HG03039 (cell line): ENCODE results near the gene ATP8B3.
"Not testable (repeated sequence)": the region's sequence is repeated elsewhere in the genome, so short reads cannot be mapped to it uniquely, and the experiment has no call there.

Experiments
- ATAC-seq: cut with Tn5 transposase; IDR thresholded peaks from one replicate; pipeline ENCODE4 v1.9.1; 2021; ENCODE audit warnings: mild to moderate bottlenecking, moderate library complexity; ENCODE audit not compliant: unreplicated experiment

The ATP8B3 gene

DNA sequence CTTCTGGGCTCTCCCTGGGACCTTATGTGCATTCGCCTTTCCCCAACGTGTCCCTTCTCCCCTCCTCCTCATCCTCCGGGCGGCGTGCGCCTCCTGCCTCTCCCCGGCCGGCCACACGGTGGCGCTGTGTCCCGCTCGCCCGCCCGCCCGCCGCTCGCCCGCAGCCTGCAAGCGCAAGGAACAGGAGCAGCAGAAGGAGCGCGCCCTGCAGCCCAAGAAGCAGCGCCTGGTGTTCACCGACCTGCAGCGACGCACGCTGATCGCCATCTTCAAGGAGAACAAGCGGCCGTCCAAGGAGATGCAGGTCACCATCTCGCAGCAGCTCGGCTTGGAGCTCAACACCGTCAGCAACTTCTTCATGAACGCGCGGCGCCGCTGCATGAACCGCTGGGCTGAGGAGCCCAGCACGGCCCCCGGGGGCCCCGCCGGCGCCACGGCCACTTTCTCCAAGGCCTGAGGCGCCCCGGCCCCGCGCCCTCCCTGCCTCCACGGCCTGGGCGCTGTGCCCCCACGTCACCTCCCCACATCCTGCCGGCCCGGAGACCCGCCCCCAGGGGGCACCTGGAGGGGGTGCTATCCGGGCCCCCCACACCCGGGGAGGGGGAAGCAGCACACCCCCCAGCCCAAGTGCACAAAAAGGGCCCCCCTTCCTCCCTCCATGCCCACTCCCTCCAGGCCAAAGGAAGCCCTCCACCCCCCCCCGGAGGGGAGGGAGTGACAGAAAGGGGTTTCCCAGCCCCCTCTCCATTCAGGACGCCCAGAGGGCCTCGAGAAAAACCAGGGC is 36.9 kb downstream of the ATP8B3 start:
- ATAC-seq: no peak

- ATAC-seq: no peak
These were observed 38.9 kb downstream of the ATP8B3 start for GRCh38 chr19:1773184-1773583.

GRCh38 chr19:1770866-1771576 is 41.1 kb downstream of the ATP8B3 start:
- ATAC-seq: no peak

DNA sequence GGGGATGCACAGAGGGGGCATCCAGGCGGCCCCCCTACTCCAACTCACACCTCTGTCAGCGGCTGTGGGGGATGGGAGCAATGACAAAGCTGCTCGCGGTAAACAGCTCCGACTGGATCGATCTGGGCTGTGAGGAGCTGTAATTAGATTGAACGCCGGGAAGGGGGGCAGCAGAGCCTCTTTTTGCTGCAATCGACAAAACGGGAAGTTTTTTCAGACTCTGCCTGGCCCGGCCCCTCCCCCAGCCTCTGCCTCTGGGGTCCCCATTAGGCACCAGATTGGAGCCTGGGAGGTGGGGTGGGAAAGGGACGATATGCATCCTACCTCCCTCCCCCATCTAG is 42.5 kb downstream of the ATP8B3 start:
- no peak for ATAC-seq

DNA sequence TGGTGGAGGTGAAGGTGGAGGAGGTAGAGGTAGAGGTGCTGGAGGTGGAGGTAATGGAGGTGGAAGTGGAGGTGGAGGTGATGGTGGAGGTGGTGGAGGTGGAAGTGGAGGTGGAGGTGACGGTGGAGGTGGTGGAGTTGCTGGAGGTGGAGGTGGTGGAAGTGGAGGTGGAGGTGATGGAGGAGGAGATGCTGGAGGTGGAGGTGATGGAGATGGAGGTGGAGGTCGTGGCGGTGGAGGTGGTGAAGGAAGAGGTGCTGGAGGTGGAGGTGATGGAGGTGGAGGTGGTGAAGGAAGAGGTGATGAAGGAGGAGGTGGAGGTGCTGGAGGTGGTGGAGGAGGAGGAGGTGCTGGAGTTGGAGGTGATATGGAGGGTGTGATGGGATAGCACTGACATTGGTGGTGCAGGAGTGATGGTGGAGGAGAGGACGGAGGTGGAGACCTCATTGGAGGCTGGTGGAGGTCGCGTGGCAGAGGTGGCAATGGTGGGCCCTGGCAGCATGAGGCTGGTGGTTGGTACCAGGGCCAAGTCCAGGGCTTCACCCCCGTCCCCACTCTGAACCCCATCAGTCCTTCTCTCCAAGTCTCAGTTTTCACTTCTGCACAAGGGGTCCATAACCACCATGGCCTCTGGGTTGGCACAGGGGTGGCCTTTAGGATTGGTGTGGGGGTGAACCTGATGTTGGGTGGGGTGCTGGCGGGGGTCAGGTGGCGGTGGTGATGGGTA is 43.0 kb downstream of the ATP8B3 start:
- no peak for ATAC-seq

- no peak for ATAC-seq
These were observed 43.8 kb downstream of the ATP8B3 start for GRCh38 chr19:1768248-1768647.

DNA sequence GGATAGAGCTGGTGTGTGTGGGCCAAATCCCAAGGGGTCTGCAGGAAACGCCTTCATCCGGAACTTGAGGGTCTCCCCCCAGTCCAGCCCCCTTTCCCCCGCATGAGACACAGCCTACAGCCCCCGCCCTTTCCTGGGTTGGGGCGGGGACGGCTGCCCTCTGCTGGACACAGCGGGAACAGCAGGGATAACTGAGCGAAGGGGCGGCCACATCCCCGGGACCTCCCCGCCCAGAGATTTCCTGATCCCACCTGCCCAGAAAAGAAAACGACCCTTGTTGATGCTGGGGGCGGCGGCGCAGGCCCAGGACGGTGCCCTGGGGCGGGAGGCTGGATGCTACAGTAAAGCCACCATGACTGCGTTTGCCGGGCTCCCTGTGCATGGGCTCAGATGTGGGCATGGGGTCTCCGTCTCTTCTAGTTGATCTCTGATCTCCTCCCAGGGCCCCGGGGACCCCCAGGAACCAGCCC is 44.6 kb downstream of the ATP8B3 start:
- no peak for ATAC-seq

DNA sequence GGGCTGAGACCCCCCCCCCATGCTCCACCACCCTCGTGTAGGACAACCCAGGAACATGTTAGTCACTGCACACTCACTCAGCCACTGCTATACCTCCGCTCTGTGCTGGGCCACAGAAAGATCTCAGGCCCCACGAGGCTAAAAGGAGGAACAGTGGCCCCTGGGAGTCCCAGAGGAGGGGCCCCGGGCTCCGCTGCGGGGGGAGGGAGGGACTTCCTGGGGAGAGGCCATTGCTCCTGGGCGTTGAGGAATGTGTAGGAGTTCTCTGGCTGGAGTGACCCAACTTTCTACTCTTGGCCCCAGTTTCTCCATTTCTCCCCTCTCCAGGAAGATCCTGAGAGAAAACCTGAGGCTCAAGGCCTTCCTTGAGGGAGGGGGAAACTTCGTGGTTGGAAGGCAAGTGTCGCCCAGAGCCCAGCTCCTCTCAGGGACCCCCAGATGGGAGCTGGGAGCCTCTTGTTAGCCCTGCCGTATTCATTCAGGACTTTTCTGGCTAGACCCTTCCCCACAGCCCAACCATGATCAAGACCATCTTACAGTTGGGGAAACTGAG is 45.2 kb downstream of the ATP8B3 start:
- ATAC-seq: no peak

GRCh38 chr19:1765904-1766799 is 45.9 kb downstream of the ATP8B3 start:
- no peak for ATAC-seq

- no peak for ATAC-seq
These were observed 46.7 kb downstream of the ATP8B3 start for GRCh38 chr19:1765232-1765903.

DNA sequence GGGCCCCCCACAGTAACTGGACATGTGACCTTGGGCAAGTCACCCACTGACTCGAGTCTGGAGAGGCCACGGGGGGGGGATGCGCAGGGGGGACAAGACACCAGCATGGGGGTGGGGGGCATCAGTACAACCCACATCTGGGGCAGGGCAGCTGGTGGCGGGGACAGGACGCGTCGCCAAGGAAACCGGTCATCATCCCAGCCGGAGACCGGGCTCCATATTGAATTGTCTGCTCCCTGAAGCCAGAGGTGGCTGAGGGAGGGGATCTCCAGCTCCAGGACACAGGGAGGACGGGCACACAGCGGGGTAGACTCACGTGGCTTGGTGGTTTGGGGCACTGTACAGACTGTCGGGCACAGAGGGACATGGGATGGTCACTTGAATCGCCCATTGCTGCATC is 47.3 kb downstream of the ATP8B3 start:
- ATAC-seq: no peak

DNA sequence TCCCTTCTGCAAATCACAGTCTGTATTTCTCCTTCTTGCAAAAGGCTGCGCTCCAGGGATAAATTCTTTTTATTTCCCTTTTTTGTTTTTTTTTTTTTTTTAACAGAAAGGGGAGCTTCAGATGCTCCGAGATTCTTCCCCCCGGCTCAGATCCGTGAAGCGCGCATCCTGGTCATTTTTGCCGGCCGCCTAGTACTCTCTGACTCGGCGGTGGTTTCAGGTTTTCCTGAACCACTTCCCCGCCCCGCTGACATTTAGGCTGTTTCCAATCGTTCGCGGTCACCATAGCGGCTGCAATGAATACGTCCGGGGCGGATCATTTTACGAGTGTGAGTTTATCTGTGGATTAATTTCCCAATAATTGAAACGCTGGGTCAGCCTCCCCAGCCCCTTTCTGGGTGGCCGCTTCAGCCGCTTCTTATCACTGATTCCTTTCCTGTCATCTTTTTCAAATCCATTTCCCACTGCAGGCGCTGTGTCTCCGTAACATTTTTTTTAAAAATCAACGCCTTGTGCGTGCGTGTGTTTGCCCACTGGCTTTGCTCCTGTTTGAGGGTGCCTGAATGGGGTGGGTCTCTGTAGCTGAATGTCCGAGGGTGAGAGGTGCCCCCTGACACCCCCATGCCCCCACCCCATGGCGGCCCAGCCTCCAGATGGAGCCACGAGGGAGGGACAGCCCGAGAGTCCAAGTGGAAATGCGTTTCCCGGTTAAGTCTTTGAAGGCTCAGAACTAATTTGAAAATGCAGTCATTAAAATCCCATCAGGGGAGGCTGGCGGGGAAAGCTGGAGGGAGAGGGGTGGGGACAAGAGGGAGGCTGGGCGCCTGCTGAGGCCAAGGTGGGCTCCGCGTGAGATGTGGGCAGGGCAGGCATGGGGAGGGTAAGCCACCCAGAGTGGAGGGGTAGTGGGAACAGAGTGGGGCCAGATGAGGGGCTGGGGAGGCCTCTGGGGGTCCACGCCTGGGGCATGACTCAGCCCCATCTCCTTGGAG is 48.1 kb downstream of the ATP8B3 start:
- no peak for ATAC-seq

DNA sequence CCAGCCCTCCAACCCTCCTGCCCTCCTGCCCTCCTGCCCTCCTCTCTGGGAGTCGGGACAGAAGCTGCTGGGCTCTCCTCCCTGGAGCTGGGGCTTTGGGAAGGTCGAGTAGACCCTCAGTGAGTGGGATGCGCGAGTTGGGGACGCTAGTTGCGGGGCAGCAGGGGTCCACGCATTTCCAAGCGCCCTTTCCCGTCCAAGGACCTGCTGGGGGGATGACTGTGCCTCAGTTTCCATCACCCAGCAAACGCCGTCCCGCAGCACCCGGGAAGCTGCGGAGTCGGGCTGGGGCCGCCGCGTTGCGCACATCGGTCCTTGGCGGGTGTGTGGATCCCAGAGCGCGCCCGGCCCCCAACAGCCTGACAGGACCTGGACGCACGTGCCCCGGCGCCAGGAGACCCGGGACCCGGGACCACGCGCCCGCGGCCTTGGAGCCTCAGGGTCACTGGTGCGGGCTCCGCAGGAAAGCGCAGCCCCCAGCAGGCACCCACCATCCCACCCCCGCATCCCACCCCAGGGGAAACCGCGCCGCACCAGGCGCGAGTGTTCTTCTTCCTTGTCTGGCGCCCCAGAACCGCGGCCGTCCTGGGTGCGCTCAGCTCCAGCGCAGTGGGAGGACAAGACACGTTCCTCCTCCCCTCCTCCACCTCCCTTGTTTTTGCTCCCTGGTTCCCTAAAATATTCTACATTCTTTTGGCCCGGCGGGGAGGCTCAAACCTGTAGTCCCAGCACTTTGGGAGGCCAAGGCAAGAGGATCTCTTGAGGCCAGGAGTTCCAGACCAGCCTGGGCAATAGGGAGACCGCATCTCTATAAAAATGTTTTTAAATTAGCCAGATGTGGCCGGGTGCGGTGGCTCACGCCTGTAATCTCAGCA is 49.6 kb downstream of the ATP8B3 start:
- ATAC-seq: no peak

DNA sequence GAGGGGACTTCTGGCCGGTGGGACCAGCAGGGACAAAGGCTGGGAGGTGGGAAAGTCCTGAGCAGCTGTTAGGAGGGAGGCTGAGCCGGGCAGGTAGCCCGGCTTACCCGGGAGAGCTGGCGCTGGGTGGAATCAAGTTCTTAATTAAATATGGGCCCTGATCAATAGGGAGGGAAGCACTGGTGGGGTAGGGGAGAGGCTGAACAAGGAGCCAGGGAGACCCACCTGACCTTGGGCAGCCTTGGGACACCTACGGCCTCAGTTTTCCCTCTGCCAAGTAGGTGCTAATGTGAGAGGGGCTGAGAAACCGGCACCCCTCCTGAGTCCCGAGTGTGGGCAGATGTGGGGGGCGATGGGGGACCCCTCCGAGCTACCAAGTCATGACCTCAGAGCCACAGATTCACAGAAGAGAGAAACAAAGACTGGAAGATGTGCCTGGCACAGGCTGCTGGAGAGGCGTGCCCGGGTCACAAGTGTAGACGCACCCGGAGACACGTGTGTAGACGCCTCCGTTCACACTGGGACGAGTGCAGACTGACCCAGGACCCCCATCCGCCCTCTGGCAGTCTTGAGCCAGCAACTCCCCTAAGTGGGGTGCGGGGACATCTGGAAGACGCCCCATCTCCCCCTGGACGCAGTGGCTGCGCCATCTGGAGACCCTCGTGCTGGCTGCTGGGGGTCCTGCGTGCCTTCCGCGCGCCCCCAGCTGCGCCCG is 50.4 kb downstream of the ATP8B3 start:
- ATAC-seq: no peak

- not testable (repeated sequence) for ATAC-seq
These were observed 51.1 kb downstream of the ATP8B3 start for GRCh38 chr19:1760786-1761527.

GRCh38 chr19:1760020-1760419 is 52.1 kb downstream of the ATP8B3 start:
- ATAC-seq: no peak
